Neural cell (in vitro differentiated cells): Measurements from ENCODE around the gene PSMB7. TPM values are rescaled to one million over a fixed set of nuclear protein-coding genes. Genes with fewer than 3 reads are reported as not detected.

Source experiments
- H2AFZ ChIP-seq: fragments of 200-600, 300-800 bp; sonication (generic), shearing (Covaris generic); 2 replicates; pipeline ENCODE4 v1.6.0; 2014; ENCODE audit warnings: low read depth, mild to moderate bottlenecking, antibody characterized with exemption, low read length, moderate library complexity
- H3F3A ChIP-seq: fragments of 200-600 bp; shearing (Covaris generic); 2 replicates; pipeline ENCODE4 v1.6.1; 2016; ENCODE audit warnings: mild to moderate bottlenecking, moderate library complexity, mixed read lengths, antibody characterized with exemption, low read length; ENCODE audit not compliant: insufficient read depth, poor library complexity, severe bottlenecking
- H3K27ac ChIP-seq: fragments of 200-600, 300-800 bp; sonication (generic), shearing (Covaris generic); 2 replicates; pipeline ENCODE4 v1.5.1; 2014; ENCODE audit warnings: mild to moderate bottlenecking, low read length, moderate library complexity
- H3K27me3 ChIP-seq: fragments of 300-800, 200-600 bp; sonication (generic), shearing (Covaris generic); 2 replicates; pipeline ENCODE4 v1.6.0; 2014; ENCODE audit warnings: mild to moderate bottlenecking, low read depth, low read length, moderate library complexity; ENCODE audit not compliant: insufficient read depth
- H3K36me3 ChIP-seq: fragments of 300-800, 200-600 bp; sonication (generic), shearing (Covaris generic); 2 replicates; pipeline ENCODE4 v1.5.1; 2014; ENCODE audit warnings: mild to moderate bottlenecking, antibody characterized with exemption, low read length, moderate library complexity; ENCODE audit not compliant: insufficient read depth
- H3K4me2 ChIP-seq: fragments of 300-800, 200-600 bp; sonication (generic), shearing (Covaris generic); 2 replicates; pipeline ENCODE4 v1.6.0; 2014; ENCODE audit warnings: mild to moderate bottlenecking, low read length
- H3K4me3 ChIP-seq: fragments of 300-800, 200-600 bp; sonication (generic), shearing (Covaris generic); 2 replicates; pipeline ENCODE4 v1.5.1; 2014; ENCODE audit warnings: mild to moderate bottlenecking, low read length, moderate library complexity
- H3K79me2 ChIP-seq: fragments of 200-600 bp; shearing (Covaris generic); replicated peaks from 2 replicates; pipeline ENCODE4 v1.6.0; 2014; ENCODE audit warnings: mild to moderate bottlenecking, low read length, moderate library complexity; ENCODE audit not compliant: insufficient read depth
- H3K9ac ChIP-seq: fragments of 300-800, 200-600 bp; sonication (generic), shearing (Covaris generic); 2 replicates; pipeline ENCODE4 v1.6.1; 2016; ENCODE audit warnings: mild to moderate bottlenecking, low read length, mixed read lengths
- H3K9me2 ChIP-seq: fragments of 200-600 bp; shearing (Covaris generic); 2 replicates; pipeline ENCODE4 v1.6.1; 2016; ENCODE audit warnings: mild to moderate bottlenecking, low read length, mixed read lengths; ENCODE audit not compliant: insufficient read depth
- H3K9me3 ChIP-seq: fragments of 200-600, 300-800 bp; sonication (generic), shearing (Covaris generic); 2 replicates; pipeline ENCODE4 v1.6.1; 2016; ENCODE audit warnings: mild to moderate bottlenecking, mixed run types, low read length, moderate library complexity, mixed read lengths
- H4K20me1 ChIP-seq: fragments of 200-600 bp; shearing (Covaris generic); 2 replicates; pipeline ENCODE4 v1.6.1; 2016; ENCODE audit warnings: mild to moderate bottlenecking, mixed run types; ENCODE audit not compliant: insufficient read depth
- EP300 ChIP-seq: fragments of 450-650 bp; conservative IDR thresholded peaks from 2 replicates; pipeline ENCODE4 v1.6.1; 2014; ENCODE audit warnings: antibody characterized with exemption, mild to moderate bottlenecking, moderate library complexity; ENCODE audit not compliant: poor library complexity, severe bottlenecking
- EZH2 ChIP-seq: fragments of 200-600, 300-800 bp; shearing (Covaris generic), sonication (generic); IDR thresholded peaks from 2 replicates; pipeline ENCODE4 v1.6.1; 2014; ENCODE audit warnings: antibody characterized with exemption, low read length, borderline replicate concordance, mild to moderate bottlenecking; ENCODE audit not compliant: insufficient read depth, poor library complexity, severe bottlenecking
- MXI1 ChIP-seq: fragments of 450-650 bp; conservative IDR thresholded peaks from 2 replicates; pipeline ENCODE4 v1.6.1; 2014; ENCODE audit warnings: antibody characterized with exemption, mild to moderate bottlenecking; ENCODE audit not compliant: poor library complexity, severe bottlenecking
- POLR2AphosphoS5 ChIP-seq: IDR thresholded peaks from 2 replicates; pipeline ENCODE4 v1.6.1; 2012
- RAD21 ChIP-seq: fragments of 450-650 bp; conservative IDR thresholded peaks from 2 replicates; pipeline ENCODE4 v1.6.1; 2014; ENCODE audit warnings: antibody characterized with exemption, mild to moderate bottlenecking, moderate library complexity
- SMC3 ChIP-seq: fragments of 450-650 bp; conservative IDR thresholded peaks from 2 replicates; pipeline ENCODE4 v1.6.1; 2014; ENCODE audit warnings: antibody characterized with exemption, mild to moderate bottlenecking, moderate library complexity; ENCODE audit not compliant: poor library complexity
- TAF1 ChIP-seq: IDR thresholded peaks from 2 replicates; pipeline ENCODE4 v1.6.1; 2012; ENCODE audit warnings: low read depth
- polyA plus RNA-seq: library from polyadenylated mRNA; depleted of rRNA; stranded (reverse); fragments of >200 nt; gene quantifications from 2 replicates; pipeline ENCODE4 v1.2.3, GENCODE V29; 2014
- TF ChIP-seq, protein P1 (sequence below): IDR thresholded peaks from 2 replicates; pipeline ENCODE4 v1.6.1; 2012; ENCODE audit warnings: borderline replicate concordance

The PSMB7 gene
- polyA plus RNA-seq, 1 donor from 2014 or later, result 363 TPM

GRCh38 chr9:124347206-124347967 is 67.9 kb downstream of the PSMB7 start:
- H3K27me3 ChIP-seq, result no peaks in the 10 kb centered on the region
- H4K20me1 ChIP-seq, result no peaks in the 10 kb centered on the region
- no peak overlapping the region for H2AFZ ChIP-seq
- no peaks in the 10 kb centered on the region for H3K9me3 ChIP-seq
- H3K36me3 ChIP-seq, result no peaks in the 10 kb centered on the region
- no peaks in the 10 kb centered on the region for H3K79me2 ChIP-seq
- no peak overlapping the region for H3K27ac ChIP-seq
- H3K4me3 ChIP-seq, result no peak overlapping the region
- TF ChIP-seq, protein P1, sequence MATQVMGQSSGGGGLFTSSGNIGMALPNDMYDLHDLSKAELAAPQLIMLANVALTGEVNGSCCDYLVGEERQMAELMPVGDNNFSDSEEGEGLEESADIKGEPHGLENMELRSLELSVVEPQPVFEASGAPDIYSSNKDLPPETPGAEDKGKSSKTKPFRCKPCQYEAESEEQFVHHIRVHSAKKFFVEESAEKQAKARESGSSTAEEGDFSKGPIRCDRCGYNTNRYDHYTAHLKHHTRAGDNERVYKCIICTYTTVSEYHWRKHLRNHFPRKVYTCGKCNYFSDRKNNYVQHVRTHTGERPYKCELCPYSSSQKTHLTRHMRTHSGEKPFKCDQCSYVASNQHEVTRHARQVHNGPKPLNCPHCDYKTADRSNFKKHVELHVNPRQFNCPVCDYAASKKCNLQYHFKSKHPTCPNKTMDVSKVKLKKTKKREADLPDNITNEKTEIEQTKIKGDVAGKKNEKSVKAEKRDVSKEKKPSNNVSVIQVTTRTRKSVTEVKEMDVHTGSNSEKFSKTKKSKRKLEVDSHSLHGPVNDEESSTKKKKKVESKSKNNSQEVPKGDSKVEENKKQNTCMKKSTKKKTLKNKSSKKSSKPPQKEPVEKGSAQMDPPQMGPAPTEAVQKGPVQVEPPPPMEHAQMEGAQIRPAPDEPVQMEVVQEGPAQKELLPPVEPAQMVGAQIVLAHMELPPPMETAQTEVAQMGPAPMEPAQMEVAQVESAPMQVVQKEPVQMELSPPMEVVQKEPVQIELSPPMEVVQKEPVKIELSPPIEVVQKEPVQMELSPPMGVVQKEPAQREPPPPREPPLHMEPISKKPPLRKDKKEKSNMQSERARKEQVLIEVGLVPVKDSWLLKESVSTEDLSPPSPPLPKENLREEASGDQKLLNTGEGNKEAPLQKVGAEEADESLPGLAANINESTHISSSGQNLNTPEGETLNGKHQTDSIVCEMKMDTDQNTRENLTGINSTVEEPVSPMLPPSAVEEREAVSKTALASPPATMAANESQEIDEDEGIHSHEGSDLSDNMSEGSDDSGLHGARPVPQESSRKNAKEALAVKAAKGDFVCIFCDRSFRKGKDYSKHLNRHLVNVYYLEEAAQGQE, result no peak
- TF ChIP-seq POLR2AphosphoS5, result no peak
- TF ChIP-seq EZH2, result no peak
- TF ChIP-seq SMC3, result no peak
- TF ChIP-seq TAF1, result no peak
- H3K4me2 ChIP-seq, result no peak overlapping the region
- H3K9ac ChIP-seq, result no peak overlapping the region
- H3K9me2 ChIP-seq, result no peaks in the 10 kb centered on the region
- no peaks in the 10 kb centered on the region for H3F3A ChIP-seq

- Histone ChIP-seq H3K36me3 (no peaks in the 10 kb centered on the region), H3K4me3 (no peak overlapping the region), H3K9me2 (no peaks in the 10 kb centered on the region), H3K27ac (no peak overlapping the region), H2AFZ (no peak overlapping the region), H3K79me2 (no peaks in the 10 kb centered on the region), H3F3A (no peaks in the 10 kb centered on the region), H3K27me3 (no peaks in the 10 kb centered on the region), H3K9me3 (no peaks in the 10 kb centered on the region), H3K9ac (no peak overlapping the region), H3K4me2 (no peak overlapping the region), H4K20me1 (no peaks in the 10 kb centered on the region)
- TF ChIP-seq EP300, result no peak
Observed at GRCh38 chr9:124346347-124347163, 68.7 kb downstream of the PSMB7 start.

GRCh38 chr9:124345751-124346281 is 69.4 kb downstream of the PSMB7 start:
- no peak overlapping the region for H3K27ac ChIP-seq
- no peaks in the 10 kb centered on the region for H3K27me3 ChIP-seq
- no peaks in the 10 kb centered on the region for H3K36me3 ChIP-seq
- no peak overlapping the region for H2AFZ ChIP-seq
- H3F3A ChIP-seq, result no peaks in the 10 kb centered on the region
- H4K20me1 ChIP-seq, result no peaks in the 10 kb centered on the region
- TF ChIP-seq RAD21, result no peak
- TF ChIP-seq TAF1, result no peak
- TF ChIP-seq EP300, result no peak
- no peak for TF ChIP-seq MXI1
- H3K4me2 ChIP-seq, result no peak overlapping the region
- H3K9ac ChIP-seq, result no peak overlapping the region
- no peaks in the 10 kb centered on the region for H3K79me2 ChIP-seq
- H3K9me3 ChIP-seq, result no peaks in the 10 kb centered on the region
- no peaks in the 10 kb centered on the region for H3K9me2 ChIP-seq
- no peak overlapping the region for H3K4me3 ChIP-seq
